KMS-11 (cell line): Measurements from ENCODE around the gene SEL1L.

Source experiments
- H2AFZ ChIP-seq: fragments of 200-600 bp; sonication (generic); 2 replicates; pipeline ENCODE4 v1.6.1; 2016; ENCODE audit warnings: antibody characterized with exemption, mixed run types, low read depth
- H3K27ac ChIP-seq: fragments of 200-600 bp; sonication (generic); 2 replicates; pipeline ENCODE4 v1.6.1; 2016; ENCODE audit warnings: mild to moderate bottlenecking, mixed run types
- H3K27me3 ChIP-seq: fragments of 200-600 bp; sonication (generic); 2 replicates; pipeline ENCODE4 v1.6.1; 2017; ENCODE audit warnings: mild to moderate bottlenecking, low read depth, mixed run types, moderate library complexity; ENCODE audit not compliant: insufficient read depth
- H3K36me3 ChIP-seq: fragments of 200-600 bp; sonication (generic); 2 replicates; pipeline ENCODE4 v1.6.1; 2017; ENCODE audit warnings: mild to moderate bottlenecking, mixed run types; ENCODE audit not compliant: insufficient read depth
- H3K4me1 ChIP-seq: fragments of 200-600 bp; sonication (generic); 2 replicates; pipeline ENCODE4 v1.6.1; 2016; ENCODE audit warnings: mild to moderate bottlenecking, low read depth, mixed run types; ENCODE audit not compliant: poor library complexity, severe bottlenecking
- H3K4me2 ChIP-seq: fragments of 200-600 bp; sonication (generic); 2 replicates; pipeline ENCODE4 v1.7.0; 2016; ENCODE audit warnings: mild to moderate bottlenecking, mixed run types
- H3K4me3 ChIP-seq: fragments of 200-600 bp; sonication (generic); IDR thresholded peaks from 2 replicates; pipeline ENCODE4 v1.6.1; 2017; ENCODE audit warnings: low read depth, low read length, mixed read lengths; ENCODE audit not compliant: insufficient read depth
- H3K79me2 ChIP-seq: fragments of 200-600 bp; sonication (generic); 2 replicates; pipeline ENCODE4 v1.6.1; 2016; ENCODE audit warnings: low read depth, mixed run types; ENCODE audit not compliant: insufficient read depth
- H3K9ac ChIP-seq: fragments of 200-600 bp; sonication (generic); 2 replicates; pipeline ENCODE4 v1.6.1; 2016; ENCODE audit warnings: mild to moderate bottlenecking, mixed run types
- H4K20me1 ChIP-seq: fragments of 200-600 bp; sonication (generic); 2 replicates; pipeline ENCODE4 v1.6.1; 2016; ENCODE audit warnings: mild to moderate bottlenecking, mixed run types; ENCODE audit not compliant: insufficient read depth
- CTCF ChIP-seq: fragments of 200-600 bp; sonication (generic); conservative IDR thresholded peaks from 2 replicates; pipeline ENCODE4 v1.6.1; 2017; ENCODE audit warnings: low read depth, mild to moderate bottlenecking, antibody characterized with exemption, low read length, moderate library complexity, mixed read lengths

The SEL1L gene

GRCh38 chr14:81441626-81442134, 92.0 kb downstream of the SEL1L start:
- peaks cover 6% of the 10 kb centered on the region for H3K4me1 ChIP-seq
- no peaks in the 10 kb centered on the region for H4K20me1 ChIP-seq
- H3K36me3 ChIP-seq = no peaks in the 10 kb centered on the region
- H3K4me2 ChIP-seq = no peak overlapping the region
- no peak overlapping the region for H3K9ac ChIP-seq
- no peak for TF ChIP-seq CTCF
- no peaks in the 10 kb centered on the region for H3K79me2 ChIP-seq
- H3K27me3 ChIP-seq = no peaks in the 10 kb centered on the region
- no peak overlapping the region for H3K4me3 ChIP-seq
- H2AFZ ChIP-seq = no peak overlapping the region
- H3K27ac ChIP-seq = no peak overlapping the region

GRCh38 chr14:81440041-81440440, 93.6 kb downstream of the SEL1L start:
- TF ChIP-seq CTCF = no peak
- Histone ChIP-seq H3K4me2 (no peak overlapping the region), H3K79me2 (0 out of 2 replicates have a peak, but pooled peaks cover under 1% of the 10 kb centered on the region), H3K4me3 (no peak overlapping the region), H4K20me1 (no peaks in the 10 kb centered on the region), H3K9ac (no peak overlapping the region), H3K27ac (no peak overlapping the region), H2AFZ (no peak overlapping the region), H3K4me1 (peaks cover 9% of the 10 kb centered on the region), H3K27me3 (no peaks in the 10 kb centered on the region), H3K36me3 (no peaks in the 10 kb centered on the region)

GRCh38 chr14:81437244-81437643, 96.4 kb downstream of the SEL1L start:
- H3K27me3 ChIP-seq = no peaks in the 10 kb centered on the region
- H3K79me2 ChIP-seq = peaks cover 3% of the 10 kb centered on the region; the same call in 1 of the 2 replicates
- H3K4me3 ChIP-seq = no peak overlapping the region
- no peaks in the 10 kb centered on the region for H4K20me1 ChIP-seq
- no peak for TF ChIP-seq CTCF
- H3K4me1 ChIP-seq = peaks cover 17% of the 10 kb centered on the region
- peak overlapping the region; percentile 78 for H3K4me2 ChIP-seq
- no peak overlapping the region for H2AFZ ChIP-seq
- H3K27ac ChIP-seq = no peak overlapping the region
- H3K9ac ChIP-seq = no peak overlapping the region
- H3K36me3 ChIP-seq = no peaks in the 10 kb centered on the region

GRCh38 chr14:81436296-81437138, 97.1 kb downstream of the SEL1L start:
- Histone ChIP-seq H3K4me1 (peaks cover 17% of the 10 kb centered on the region), H4K20me1 (no peaks in the 10 kb centered on the region), H3K27me3 (no peaks in the 10 kb centered on the region), H3K27ac (no peak overlapping the region), H3K36me3 (no peaks in the 10 kb centered on the region), H3K79me2 (peaks cover 3% of the 10 kb centered on the region; the same call in 1 of the 2 replicates), H2AFZ (peak overlapping the region; percentile 98), H3K4me2 (peak overlapping the region; percentile 78), H3K9ac (peak overlapping the region; percentile 35; the same call in 1 of the 2 replicates), H3K4me3 (no peak overlapping the region)
- no peak for TF ChIP-seq CTCF
